Nephron (organoid): ENCODE results near the gene ILDR2.

Experiments used
- H3K27ac Mint-ChIP-seq, 3 experiments: 2 replicates each; pipeline ENCODE4 v1.8.0; 2020; ENCODE audit warnings: mixed read lengths in 3 of 3, mild to moderate bottlenecking in 2 of 3, moderate library complexity in 1 of 3
- H3K27me3 Mint-ChIP-seq: 2 replicates; pipeline ENCODE4 v1.8.0; 2021; ENCODE audit warnings: low read depth, mild to moderate bottlenecking, moderate library complexity, mixed read lengths
- H3K36me3 Mint-ChIP-seq: 2 replicates; pipeline ENCODE4 v1.8.0; 2020; ENCODE audit warnings: low read depth, mixed read lengths
- H3K4me1 Mint-ChIP-seq: 2 replicates; pipeline ENCODE4 v1.8.0; 2020; ENCODE audit warnings: mixed read lengths
- H3K4me3 Mint-ChIP-seq, 3 experiments: 2 replicates each; pipeline ENCODE4 v1.8.0; 2020; ENCODE audit warnings: mild to moderate bottlenecking in 3 of 3, mixed read lengths in 3 of 3, moderate library complexity in 2 of 3
- H3K9me3 Mint-ChIP-seq: 2 replicates; pipeline ENCODE4 v1.8.0; 2020; ENCODE audit warnings: mixed read lengths
- TF ChIP-seq, protein P1 (sequence below), 3 experiments: fragments of 200-600 bp; sonication (generic); IDR thresholded peaks; one replicate each; pipeline ENCODE4 v1.5.0; 2021; ENCODE audit warnings: antibody characterized with exemption in 3 of 3; ENCODE audit not compliant: unreplicated experiment in 3 of 3

The ILDR2 gene

DNA sequence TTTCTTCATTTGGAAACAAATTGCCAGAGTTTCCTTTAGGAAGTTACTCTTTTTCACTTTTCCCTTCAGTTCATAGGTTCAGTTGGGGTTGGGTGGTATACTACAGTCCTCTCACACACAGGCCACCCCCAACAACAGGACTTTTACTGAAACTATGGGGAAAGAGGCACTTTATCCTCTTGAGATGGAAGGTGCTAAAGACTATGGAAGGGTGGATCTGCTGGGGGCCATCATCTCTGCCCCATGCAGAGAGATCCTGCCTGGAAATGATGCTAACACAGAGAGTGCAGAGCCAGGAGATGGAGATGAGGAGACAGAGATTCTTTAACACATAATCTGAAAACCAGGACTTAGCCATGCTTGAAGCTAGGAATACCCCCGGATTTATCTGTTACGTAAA is 24.3 kb downstream of the ILDR2 start:
- Mint-ChIP-seq H3K27ac (no peak overlapping the region), H3K9me3 (no peaks in the 10 kb centered on the region), H3K4me1 (peaks cover 45% of the 10 kb centered on the region), H3K36me3 (no peaks in the 10 kb centered on the region), H3K27me3 (peaks cover 9% of the 10 kb centered on the region), H3K4me3 (no peak overlapping the region)
- TF ChIP-seq, protein P1, sequence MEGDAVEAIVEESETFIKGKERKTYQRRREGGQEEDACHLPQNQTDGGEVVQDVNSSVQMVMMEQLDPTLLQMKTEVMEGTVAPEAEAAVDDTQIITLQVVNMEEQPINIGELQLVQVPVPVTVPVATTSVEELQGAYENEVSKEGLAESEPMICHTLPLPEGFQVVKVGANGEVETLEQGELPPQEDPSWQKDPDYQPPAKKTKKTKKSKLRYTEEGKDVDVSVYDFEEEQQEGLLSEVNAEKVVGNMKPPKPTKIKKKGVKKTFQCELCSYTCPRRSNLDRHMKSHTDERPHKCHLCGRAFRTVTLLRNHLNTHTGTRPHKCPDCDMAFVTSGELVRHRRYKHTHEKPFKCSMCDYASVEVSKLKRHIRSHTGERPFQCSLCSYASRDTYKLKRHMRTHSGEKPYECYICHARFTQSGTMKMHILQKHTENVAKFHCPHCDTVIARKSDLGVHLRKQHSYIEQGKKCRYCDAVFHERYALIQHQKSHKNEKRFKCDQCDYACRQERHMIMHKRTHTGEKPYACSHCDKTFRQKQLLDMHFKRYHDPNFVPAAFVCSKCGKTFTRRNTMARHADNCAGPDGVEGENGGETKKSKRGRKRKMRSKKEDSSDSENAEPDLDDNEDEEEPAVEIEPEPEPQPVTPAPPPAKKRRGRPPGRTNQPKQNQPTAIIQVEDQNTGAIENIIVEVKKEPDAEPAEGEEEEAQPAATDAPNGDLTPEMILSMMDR (IDR thresholded peaks at IDR 0.05; ENCODE audit: unreplicated experiment in 3 of 3), result no peak

DNA sequence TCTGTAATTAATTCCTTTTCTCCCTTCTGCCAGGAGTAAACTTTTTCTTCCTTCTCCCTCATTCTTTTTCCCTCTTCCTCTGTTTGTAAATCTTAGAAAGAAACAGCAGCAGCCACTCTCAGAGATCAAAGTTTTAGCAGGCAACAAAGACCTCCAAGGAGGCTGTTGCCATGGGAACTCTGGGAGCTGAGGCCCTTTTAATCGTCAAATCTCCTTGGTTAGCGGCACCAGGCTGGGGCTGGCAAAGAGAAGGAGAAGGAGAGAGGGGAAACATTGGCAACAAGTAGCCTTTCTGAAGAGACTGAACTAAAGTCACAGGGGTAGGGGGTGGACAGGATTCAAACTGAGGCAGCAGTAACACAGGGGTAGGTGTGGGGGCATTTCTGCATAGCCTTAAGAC is 25.2 kb downstream of the ILDR2 start:
- Mint-ChIP-seq H3K4me3 (no peak overlapping the region), H3K36me3 (no peaks in the 10 kb centered on the region), H3K27ac (peak overlapping the region; percentile 46 to 70 (median 57)), H3K9me3 (no peaks in the 10 kb centered on the region), H3K4me1 (peaks cover 50% of the 10 kb centered on the region), H3K27me3 (peaks cover 9% of the 10 kb centered on the region)
- TF ChIP-seq, protein P1 (IDR thresholded peaks at IDR 0.05; ENCODE audit: unreplicated experiment in 3 of 3), result no peak

DNA sequence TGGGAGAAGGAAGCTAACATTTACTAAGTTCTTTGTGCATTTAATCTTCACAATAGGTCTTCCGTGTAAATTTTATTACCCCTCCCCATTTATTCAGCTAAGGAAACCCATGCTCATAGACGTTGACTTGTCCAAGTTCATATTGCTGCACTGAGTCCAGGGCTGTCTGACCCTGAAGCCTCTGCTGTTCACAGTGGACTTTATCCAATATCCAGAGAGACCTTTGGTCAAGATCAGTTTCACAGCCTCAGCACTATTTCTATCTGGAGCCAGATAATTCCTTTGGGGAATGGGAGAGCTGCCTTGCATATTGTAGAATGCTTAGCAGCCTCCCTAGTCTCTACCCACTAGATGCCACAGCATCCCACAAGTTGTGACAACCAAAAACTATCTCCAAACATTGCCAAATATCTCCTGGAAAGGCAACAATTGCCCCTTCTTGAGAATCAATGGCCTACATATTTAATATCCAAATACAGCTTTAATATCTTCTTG is 26.4 kb downstream of the ILDR2 start:
- H3K36me3 Mint-ChIP-seq, result no peaks in the 10 kb centered on the region
- H3K27ac Mint-ChIP-seq, result peak overlapping the region; percentile 44 to 53 (median 48)
- H3K27me3 Mint-ChIP-seq, result peaks cover 15% of the 10 kb centered on the region
- peaks cover 50% of the 10 kb centered on the region for H3K4me1 Mint-ChIP-seq
- TF ChIP-seq, protein P1 (IDR thresholded peaks at IDR 0.05; ENCODE audit: unreplicated experiment in 3 of 3), result no peak
- no peaks in the 10 kb centered on the region for H3K9me3 Mint-ChIP-seq
- H3K4me3 Mint-ChIP-seq, result no peak overlapping the region

DNA sequence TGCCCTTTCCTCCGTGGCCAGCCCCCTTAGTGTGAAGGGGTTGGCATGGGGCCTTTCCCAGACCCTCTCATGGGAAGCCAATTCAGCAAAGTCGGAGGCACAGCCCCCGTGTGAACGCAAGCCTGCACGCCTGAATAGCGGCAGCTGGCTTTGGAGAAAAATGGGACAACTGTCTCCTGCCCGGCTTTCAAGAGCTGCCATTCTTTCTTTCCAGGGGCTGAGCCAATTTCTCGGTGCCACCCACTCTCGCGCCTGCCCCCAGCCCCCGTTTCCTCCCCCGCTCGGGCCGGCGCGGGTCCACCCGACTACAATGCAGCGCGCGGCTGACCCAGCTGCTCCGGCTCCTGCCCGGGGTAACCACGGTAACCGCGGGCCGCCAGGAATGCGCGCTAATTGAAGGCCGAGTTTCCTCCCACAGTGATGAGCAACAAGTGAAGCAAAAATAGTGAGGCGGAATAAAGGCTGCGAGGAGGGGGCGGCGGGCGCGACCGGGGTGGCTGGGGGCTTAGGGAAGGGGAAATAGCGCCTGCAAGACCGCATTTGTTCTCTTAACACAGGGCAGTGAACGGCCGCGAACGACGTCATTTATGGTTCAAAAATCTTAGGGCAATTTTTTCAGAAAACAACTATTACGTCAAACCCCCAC is 27.8 kb downstream of the ILDR2 start:
- Mint-ChIP-seq H3K27ac (peak overlapping the region; percentile 44 to 96 (median 89)), H3K4me3 (peak overlapping the region; percentile 75 to 80 (median 76)), H3K9me3 (no peaks in the 10 kb centered on the region), H3K4me1 (peaks cover 50% of the 10 kb centered on the region), H3K36me3 (no peaks in the 10 kb centered on the region), H3K27me3 (peaks cover 15% of the 10 kb centered on the region)
- TF ChIP-seq, protein P1 (IDR thresholded peaks at IDR 0.05; ENCODE audit: unreplicated experiment in 3 of 3), result no peak

DNA sequence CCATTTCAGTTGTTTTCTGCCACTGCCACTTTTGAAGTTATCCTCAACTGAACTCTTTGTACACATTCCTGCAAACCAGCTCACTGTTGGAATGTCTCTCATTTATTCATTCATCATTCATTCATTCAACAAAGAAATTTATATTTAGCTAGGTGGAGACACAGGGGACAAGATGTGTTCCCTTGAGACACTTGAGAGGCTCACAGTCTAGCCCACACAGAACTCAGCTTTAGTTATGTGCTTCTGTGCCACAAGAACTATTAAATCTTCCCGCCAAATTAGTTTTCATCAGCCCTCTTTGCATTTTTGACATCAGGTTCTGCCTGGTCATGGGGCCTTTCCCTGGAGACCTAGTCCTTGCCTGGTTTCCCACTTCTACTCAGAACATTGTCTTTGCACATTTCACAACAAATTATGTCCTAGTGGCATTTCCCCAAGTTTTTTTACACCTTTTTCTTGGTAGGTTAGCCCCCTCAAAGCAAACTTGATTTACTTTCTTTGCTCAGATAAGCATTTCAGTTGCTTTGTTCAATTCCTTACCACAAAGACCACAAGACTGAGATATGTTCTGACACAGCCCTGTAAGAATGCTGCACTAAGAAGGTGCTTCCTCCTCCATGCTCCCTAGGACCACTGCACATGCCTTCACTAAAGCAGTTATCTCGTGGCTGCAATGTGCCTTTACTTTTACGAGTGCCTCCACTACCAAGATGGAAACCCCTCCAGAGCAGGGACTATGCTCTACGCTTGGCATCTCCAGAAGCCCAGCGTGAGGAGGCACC is 31.0 kb downstream of the ILDR2 start:
- Mint-ChIP-seq H3K36me3 (no peaks in the 10 kb centered on the region), H3K27me3 (peaks cover 15% of the 10 kb centered on the region), H3K9me3 (no peaks in the 10 kb centered on the region), H3K4me1 (peaks cover 30% of the 10 kb centered on the region), H3K27ac (peak overlapping the region in 2 of 3 experiments; percentile 12 to 52), H3K4me3 (no peak overlapping the region)
- TF ChIP-seq, protein P1 (IDR thresholded peaks at IDR 0.05; ENCODE audit: unreplicated experiment in 3 of 3), result no peak
